Measurements from ENCODE around the gene FGF14.

The FGF14 gene

GRCh38 chr13:101792189-101792588, 609.7 kb downstream of the FGF14 start:
- no peak for DNase-seq (ENCODE audit: low spot score)

- DNase-seq (ENCODE audit: low spot score), result peak; percentile 59
Observed at GRCh38 chr13:101785858-101786257, 616.0 kb downstream of the FGF14 start.

- no peak for DNase-seq (ENCODE audit: low spot score)
Observed at GRCh38 chr13:101784313-101784712, 617.5 kb downstream of the FGF14 start.

GRCh38 chr13:101783554-101783953, 618.3 kb downstream of the FGF14 start:
- no peak for DNase-seq (ENCODE audit: low spot score)

GRCh38 chr13:101780211-101780610, 621.6 kb downstream of the FGF14 start:
- DNase-seq (ENCODE audit: low spot score), result no peak

- no peak for DNase-seq (ENCODE audit: low spot score)
Observed at GRCh38 chr13:101779147-101779546, 622.7 kb downstream of the FGF14 start.

- DNase-seq (ENCODE audit: low spot score), result no peak
Observed at GRCh38 chr13:101775267-101775666, 626.6 kb downstream of the FGF14 start.

- no peak for DNase-seq (ENCODE audit: low spot score)
Observed at GRCh38 chr13:101774393-101774792, 627.5 kb downstream of the FGF14 start.

GRCh38 chr13:101773062-101773461, 628.8 kb downstream of the FGF14 start:
- DNase-seq (ENCODE audit: low spot score), result no peak

- no peak for DNase-seq (ENCODE audit: low spot score)
Observed at GRCh38 chr13:101767131-101767530, 634.7 kb downstream of the FGF14 start.

- no peak for DNase-seq (ENCODE audit: low spot score)
Observed at GRCh38 chr13:101763191-101763590, 638.7 kb downstream of the FGF14 start.

GRCh38 chr13:101757446-101758039, 644.3 kb downstream of the FGF14 start:
- DNase-seq (ENCODE audit: low spot score), result peak; percentile 73

GRCh38 chr13:101755228-101755887, 646.5 kb downstream of the FGF14 start:
- no peak for DNase-seq (ENCODE audit: low spot score)

GRCh38 chr13:101752432-101752831, 649.4 kb downstream of the FGF14 start:
- no peak for DNase-seq (ENCODE audit: low spot score)

- DNase-seq (ENCODE audit: low spot score), result peak; percentile 7
Observed at GRCh38 chr13:101751488-101751887, 650.4 kb downstream of the FGF14 start.

GRCh38 chr13:101749584-101749983, 652.3 kb downstream of the FGF14 start:
- no peak for DNase-seq (ENCODE audit: low spot score)

- peak; percentile 12 for DNase-seq (ENCODE audit: low spot score)
Observed at GRCh38 chr13:101747039-101747438, 654.8 kb downstream of the FGF14 start.

- no peak for DNase-seq (ENCODE audit: low spot score)
Observed at GRCh38 chr13:101746513-101746912, 655.3 kb downstream of the FGF14 start.

GRCh38 chr13:101739382-101740178, 662.3 kb downstream of the FGF14 start:
- DNase-seq (ENCODE audit: low spot score), result no peak

GRCh38 chr13:101738336-101738735, 663.5 kb downstream of the FGF14 start:
- no peak for DNase-seq (ENCODE audit: low spot score)

GRCh38 chr13:101736566-101736965, 665.3 kb downstream of the FGF14 start:
- DNase-seq (ENCODE audit: low spot score), result no peak

- DNase-seq (ENCODE audit: low spot score), result no peak
Observed at GRCh38 chr13:101730420-101731000, 671.3 kb downstream of the FGF14 start.

- no peak for DNase-seq (ENCODE audit: low spot score)
Observed at GRCh38 chr13:101728615-101729014, 673.2 kb downstream of the FGF14 start.
